T1000 (cell line): ENCODE data around the gene PARP6.
"Not testable (repeated sequence)": the region's sequence is repeated elsewhere in the genome, so short reads cannot be mapped to it uniquely, and the experiment has no call there.

Experiments used
- DNase-seq: peaks from one replicate; lab custom pipeline; 2025; ENCODE audit warnings: mixed read lengths; lab: John Stamatoyannopoulos, UW

Gene PARP6

DNA sequence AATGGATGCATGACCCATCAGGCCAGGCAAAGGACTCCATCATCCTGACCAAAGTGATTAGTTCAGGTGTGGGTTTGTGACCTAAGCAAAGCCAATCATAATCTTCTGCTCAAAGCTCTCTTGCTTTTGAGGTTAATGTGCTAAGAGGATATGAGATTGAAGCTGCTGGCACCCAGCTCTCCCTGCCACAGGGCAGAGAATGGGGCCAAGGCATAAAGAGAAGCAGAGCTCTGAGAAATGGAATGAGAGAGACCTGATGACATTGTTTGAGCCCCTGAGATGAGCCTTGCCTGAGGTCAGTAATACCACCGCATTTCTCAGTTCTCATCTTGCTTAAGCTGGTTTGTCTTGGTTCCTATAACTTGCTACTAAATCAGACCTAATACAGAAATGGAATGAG, 6.4 kb upstream of the PARP6 start:
- DNase-seq, result no peak

DNA sequence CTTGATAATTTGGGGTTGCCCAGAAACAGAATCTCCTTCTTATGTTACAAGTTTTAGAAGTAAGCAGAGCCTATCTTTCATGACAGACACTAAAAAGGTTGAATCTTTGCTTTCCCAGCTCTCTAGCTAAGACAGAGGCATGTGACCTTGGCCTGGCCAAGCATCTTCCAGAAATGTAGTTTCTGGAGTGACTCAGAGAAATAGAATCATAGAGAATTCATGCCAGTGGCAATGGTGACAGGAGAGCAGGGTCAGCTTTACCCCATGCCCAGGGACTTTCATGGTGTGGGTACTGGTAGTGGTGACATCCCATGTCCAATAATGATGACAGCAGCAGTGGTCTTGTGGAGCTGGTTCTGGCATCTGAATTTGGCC, 4.0 kb upstream of the PARP6 start:
- DNase-seq, result no peak

DNA sequence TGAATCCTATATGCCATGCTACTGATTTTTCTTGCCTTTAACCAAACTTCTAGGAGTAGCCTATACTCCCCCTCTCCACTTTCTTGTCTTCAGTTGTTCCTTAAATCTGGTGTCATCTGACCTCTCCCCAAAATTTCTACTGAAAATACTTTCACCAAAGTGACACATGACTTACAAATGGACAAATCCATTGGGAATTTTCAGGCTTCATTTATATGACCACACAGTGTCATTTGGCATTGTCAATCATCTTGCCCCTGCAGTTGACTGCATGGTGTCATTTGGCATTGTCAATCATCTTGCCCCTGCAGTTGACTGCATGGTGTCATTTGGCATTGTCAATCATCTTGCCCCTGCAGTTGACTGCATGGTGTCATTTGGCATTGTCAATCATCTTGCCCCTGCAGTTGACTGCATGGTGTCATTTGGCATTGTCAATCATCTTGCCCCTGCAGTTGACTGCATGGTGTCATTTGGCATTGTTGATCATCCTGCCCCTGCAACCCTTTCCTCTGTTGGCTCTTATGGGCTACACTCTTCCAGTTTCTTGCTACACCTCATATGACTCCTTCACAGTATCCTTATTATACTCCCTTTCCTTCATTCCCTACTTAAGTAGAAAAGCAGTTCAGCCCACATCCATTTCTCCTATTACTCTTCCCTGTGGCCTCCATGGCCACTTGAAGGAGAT, 3.4 kb upstream of the PARP6 start:
- DNase-seq, result not testable (repeated sequence)

DNA sequence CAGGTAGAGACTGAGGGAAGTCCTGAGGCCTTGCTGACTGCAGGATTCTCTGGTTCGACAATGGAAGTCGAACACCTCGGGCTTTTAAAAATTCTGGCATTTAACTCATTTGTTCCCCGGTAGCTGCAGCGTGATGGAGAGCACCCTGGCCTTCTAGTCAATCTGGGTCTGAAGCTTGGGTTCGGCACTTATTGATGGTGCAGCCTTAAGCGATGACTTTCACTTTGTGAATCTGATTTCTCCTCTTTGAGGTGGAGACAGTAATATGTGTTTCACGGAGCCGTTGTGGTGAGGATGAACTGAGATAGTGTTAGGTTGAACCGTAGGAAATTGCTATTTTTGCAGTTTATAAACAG, 621 bp upstream of the PARP6 start:
- DNase-seq, result no peak

DNA sequence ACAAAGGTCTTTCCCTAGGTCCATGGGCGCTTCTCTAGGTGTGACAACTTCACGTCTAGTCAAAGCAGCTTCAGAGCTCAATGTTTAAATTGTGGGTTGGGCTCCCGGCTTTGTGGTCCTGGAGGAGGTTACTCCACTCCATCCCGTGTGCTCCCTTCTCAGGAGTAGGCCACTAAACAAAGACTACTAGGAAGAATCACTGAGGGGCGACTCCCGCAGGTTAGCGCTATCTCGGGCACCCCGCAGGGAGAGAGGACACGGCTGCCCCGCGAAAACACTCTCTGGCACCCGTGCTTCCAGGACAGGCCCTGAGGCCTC, 500 bp downstream of the PARP6 start:
- DNase-seq, result no peak

DNA sequence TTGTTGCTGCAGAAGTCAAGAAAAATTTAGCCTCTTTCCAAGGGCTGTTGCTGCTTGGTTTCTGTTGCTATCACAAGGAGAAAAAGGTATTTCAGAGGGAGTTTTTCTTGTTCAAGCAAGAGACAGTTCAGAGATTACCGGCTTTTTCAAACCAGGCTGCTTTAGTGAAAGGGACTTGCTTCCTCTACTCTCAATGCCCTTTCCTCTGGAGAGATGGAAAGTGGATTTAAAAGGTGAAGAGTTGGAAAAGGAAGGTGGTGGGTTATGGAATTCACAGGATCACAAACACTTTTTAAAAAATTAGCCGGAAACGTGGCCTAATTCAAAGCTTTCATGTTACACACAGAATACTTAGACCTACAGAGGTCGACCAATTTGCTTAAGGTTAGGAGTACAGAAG, 1.1 kb downstream of the PARP6 start:
- DNase-seq, result no peak

DNA sequence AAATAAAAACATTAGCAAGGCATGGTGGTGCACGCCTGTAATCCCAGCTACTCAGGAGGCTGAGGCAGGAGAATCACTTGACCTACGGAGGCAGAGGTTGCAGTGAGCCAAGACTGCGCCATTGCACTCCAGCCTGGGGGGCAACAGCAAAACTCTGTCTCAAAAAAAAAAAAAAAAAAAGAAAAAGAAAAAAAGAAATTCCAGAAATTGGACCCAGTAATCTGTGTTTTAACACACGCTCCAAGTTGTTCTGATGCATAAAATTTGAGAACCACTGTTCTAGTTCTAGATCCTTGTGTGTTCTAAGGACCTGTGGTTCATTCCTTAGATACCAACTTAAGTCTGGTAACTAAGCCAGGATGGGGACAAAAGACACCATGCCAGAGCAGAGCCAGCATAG, 2.6 kb downstream of the PARP6 start:
- no peak for DNase-seq

DNA sequence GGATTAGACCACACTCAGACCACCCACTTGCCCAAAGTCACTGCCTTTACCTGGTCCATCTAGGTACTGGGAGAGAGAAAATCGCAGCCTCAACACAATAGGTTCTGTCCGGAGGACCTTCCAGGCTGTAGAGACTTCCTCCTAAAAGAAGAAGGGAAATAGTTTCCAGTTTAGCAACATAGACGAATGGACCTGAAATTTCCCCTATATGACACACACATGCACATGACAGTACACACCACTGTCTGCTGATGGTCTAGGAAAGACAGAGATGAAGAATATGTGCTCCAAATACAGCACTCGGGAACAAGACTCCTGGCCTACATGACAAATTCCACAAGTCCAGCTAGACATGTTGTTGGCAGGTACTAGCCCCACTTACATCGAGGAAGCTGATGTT, 7.3 kb downstream of the PARP6 start:
- DNase-seq, result no peak

DNA sequence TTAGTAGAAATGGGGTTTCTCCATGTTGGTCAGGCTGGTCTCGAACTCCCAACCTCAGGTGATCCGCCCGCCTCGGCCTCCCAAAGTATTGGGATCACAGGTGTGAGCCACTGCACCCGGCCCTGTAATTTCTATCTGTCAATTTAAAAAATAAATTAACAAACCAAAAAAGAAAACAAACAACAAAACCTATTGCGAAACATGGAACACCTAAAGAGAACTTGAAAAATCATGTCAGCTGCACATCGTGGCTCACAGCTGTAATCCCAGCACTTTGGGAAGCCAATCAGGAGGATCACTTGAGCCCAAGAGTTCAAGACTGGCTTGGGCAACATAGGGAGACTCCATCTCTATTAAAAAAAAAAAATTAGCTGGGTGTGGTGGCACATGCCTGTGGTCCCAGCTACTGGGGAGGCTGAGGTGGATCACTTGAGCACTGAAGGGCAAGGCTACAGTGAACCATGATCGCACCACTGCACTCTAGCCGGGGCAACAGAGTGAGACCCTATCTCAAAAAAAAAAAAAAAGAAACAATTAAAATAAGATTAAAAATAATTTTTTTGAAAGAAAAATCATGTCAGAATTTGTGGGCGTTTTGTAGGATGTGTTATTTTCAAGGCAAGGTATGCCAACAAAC, 19.6 kb downstream of the PARP6 start:
- no peak for DNase-seq

DNA sequence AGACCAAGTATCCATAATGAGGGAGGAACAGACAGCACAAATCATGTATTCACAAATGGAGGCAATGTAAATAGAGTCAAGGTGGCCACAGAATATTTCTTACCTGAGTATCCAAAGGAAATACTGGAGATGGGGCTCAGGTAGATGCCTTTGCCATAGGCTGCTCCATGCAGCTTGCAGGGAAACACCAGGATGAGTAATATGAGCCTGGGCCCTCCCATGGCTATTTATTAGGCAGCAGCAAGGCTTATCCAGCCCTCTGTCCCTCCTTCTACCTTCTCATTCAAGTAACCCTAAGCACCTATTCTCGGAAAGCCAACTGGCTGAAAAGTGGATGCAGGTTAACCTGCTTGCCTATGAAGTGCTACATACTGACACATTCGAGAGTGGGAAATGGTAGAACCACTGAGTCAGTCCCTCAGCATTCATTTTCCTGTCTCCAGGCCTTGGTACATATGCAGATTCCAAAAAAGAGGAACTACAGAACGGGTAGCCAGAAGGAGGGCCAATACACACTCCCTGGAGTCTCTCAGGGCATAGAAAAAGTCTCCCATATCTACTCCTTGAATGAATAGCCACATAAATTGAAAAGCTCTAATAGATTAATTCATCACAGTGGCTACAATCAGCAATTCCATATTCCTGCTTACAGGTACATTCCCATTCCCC, 23.1 kb downstream of the PARP6 start:
- DNase-seq, result no peak

DNA sequence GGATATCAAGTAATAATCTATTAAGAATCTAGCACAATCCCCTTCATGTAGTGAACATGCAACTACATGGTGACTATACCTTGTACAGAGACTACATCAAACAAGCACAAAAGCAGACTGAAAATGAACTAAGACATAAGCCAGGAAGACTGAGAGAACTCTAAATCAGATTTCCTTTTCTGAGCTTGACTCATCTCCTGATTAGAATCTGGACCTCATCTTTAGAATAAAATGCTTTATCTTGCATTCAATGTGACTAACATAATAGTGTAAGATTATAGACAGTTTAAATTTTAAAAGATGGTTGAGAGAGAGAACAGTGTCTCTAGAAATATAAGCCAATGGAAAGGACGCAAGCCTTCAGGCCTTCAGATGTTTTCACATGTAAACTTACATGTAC, 23.8 kb downstream of the PARP6 start:
- no peak for DNase-seq

DNA sequence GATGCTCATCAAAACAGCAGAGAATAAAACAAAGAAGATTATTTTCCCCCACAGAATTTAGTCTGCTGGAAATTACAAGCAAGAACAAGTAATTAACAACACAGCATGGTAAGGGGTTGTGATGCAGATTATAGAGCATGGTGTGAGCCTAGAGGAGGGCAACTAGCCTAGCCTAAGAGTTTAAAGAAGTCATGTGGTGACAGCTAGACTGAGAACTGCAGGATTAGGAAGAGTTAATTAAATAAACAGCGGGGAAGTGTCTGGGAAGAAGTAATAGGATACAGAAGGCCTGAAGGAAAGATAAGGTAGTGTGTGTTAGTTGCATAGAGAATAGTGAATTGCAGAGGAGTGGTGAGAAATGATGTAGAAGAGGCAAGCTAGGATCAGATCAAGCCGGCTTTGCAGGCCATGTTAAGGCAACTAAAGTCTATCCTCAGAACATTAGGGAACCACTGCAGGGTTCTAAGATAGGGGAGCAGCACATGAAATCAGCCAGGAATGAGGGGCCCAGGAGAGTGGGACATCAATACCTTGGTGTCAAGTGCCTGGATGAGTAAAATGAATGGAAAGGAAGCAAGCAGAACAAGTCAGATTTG, 29.5 kb downstream of the PARP6 start:
- DNase-seq, result no peak

DNA sequence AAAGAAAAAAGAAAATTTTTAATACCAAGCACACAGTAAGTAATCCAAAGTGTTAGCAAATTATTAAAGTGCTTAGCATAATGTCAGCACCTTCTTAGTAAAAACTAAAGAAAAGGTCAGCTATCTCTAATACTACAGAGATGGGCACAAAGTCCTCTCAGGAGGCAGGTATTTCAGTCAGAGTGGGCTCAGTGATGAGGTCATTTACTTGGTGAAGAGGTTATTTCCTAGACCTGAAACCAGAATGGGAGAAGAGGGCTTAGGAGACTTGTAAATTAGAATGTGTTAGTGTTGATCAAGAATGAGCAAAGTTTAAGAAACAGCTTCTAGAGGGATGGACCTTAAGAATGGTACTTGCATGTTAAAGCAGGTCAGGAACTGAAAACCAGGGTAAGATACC, 32.7 kb downstream of the PARP6 start:
- DNase-seq, result no peak

DNA sequence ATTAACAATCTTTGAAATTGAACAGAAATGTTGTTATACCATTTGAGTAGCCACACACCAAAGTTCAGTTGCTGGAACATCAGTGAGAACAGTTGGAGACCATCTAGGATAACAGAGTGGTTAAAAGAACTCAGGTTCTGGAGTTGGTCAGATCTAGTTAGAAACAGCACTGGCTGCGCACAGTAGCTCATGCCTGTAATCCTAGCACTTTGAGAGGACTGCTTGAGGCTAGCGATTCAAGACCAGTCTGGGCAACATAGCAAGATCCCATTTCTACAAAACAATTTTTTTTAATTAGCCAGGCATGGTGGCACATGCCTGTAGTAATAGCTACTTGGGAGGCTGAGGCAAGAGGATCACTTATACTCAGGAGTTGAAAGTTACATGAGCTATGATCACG, 33.8 kb downstream of the PARP6 start:
- no peak for DNase-seq

DNA sequence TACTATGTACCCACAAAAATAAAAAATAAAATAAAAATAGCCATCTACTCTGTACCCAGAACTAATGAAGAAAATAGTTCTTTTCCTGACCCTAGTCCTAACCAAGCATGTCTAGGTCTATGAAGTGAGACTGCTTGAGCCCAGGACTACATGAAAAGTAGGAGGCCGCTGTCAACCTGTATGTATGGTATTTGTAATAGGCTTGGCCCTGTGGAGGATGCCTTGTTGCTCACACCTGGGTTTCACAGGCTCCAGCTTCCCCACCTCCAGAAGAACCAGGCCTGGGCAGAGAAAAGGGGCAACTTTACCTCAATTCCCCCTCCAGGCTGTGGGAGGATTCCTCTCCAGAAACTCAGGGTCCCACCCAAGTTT, 34.5 kb downstream of the PARP6 start:
- DNase-seq, result no peak

DNA sequence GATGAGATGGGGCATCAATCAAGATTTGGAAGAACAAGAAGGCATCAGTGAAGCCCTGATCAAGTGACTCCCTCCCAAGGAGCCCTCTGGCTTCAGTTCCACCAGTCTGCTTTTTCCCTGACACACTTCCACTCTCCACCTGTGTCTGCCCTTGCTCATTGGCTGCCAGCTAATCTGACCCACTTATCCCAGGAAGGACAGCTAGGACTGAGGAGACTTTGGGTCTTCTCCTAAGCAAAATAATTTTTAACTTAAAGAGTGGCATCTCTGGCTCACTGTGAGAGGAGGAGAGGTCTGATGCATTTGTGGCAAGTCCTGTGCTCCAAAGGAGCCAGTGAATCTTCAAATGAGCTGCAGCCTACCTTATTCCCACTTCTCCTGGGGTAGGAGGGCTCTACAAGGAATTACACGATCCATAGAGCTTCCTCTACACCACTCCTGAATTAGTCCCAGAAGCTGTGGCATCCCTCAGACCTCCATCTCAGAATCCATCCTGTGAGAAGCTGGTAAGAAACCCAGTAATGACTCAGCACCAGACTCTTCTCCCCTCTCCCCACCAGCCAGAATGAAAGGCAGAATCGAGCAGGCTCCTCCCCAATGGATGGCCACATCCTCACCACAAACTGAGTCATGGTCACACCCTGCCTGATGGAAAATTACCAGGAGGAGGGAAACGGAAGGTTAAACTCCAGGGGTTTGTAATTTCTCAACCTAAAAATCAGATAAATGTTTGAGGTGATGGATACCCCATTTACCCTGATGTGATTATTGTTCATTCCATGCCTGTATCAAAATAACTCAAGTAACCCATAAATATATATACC, 35.1 kb downstream of the PARP6 start:
- peak; percentile 70 for DNase-seq

DNA sequence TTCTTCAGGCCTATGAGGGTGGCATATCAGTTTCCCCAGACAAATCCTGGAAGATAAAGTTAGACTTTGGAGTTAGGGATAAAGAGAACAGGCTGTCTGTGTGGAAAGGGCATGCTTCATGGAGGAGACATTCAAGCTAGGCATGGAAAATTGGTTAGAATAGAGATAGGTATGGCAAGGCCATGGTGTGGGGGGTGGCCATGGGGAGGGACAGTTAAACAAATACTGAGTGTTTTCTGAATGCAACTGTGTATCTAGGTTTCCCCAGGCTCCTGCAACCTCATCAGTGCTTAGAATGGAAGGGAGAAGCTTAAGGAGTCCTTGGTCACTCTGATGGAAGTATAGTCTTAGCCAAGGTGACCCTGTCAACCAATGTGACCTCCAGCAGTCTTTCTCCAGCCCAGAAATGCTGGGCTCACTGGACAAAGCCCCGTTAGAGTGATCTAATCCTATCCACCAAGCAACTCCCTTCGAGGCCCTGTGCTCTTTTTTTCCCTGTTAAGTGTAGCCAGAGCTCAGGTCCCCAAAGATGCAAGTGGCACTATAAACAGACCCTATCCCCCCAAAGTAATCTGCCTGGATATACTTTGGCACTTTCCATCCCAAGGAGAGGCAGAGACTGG, 35.9 kb downstream of the PARP6 start:
- no peak for DNase-seq

DNA sequence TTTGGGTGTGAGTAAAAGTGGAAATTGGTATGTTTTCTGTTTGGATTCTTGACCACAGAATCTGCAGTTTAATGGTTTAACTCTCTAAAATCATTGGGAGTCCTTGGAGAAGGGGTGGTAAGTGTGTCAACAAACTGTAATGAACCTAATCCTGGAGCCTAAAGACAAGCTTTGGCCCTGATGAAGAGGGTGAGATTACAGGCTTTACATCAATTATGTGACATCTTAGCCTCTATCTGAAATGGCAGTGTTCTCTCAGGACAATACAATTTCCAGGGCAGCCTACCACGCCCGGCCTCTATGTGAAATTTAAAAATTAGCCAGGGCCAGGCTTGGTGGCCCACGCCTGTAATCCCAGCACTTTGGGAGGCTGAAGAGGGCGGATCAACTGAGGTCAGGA, 37.1 kb downstream of the PARP6 start:
- no peak for DNase-seq

DNA sequence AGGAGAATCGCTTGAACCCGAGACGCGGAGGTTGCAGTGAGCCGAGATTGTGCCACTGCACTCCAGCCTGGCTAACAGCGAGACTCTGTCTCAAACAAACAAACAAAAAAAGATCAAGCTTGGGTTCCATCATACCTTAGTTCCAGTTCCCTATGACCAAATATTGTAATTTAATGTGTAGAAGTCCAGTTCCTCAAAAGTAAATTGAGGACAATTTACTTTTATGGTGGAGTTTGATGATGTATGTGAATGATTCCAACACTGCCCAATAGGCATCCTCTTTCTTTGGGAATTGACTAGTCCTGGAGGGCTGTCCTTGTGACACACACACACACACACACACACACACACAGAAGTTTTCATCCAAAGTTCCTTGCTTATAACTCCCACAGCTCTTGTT, 38.6 kb downstream of the PARP6 start:
- DNase-seq, result no peak

DNA sequence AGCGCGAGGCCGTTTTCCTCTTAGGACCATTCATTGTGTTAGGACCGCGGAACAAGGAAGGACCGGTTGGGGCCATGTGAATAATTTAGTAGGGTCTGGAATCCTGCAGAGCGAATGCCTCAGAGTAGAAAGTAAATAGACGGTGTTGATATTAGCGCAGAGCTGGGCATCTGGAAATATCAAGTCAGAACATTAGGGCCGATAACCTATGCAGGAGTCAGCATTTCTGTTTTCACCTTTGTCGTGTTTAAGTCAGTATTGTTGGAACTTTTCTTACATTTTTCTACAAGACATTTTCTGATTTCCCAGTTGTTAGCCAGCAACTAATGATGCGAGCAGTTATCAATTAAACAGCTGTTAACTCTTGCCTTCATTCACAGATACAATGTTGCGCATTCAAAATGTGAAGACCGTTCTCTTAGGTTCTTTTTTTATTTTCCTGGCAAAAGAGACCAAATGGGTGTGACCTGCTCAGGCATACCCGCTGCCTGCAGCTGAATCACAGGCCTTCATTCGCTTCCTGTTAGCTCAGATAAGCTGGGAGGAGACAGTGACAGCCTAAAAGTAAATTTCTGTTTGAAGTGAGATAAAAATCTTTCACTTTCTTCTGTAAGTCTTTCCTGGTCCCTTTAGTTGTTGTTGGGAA, 40.4 kb downstream of the PARP6 start:
- DNase-seq, result no peak

DNA sequence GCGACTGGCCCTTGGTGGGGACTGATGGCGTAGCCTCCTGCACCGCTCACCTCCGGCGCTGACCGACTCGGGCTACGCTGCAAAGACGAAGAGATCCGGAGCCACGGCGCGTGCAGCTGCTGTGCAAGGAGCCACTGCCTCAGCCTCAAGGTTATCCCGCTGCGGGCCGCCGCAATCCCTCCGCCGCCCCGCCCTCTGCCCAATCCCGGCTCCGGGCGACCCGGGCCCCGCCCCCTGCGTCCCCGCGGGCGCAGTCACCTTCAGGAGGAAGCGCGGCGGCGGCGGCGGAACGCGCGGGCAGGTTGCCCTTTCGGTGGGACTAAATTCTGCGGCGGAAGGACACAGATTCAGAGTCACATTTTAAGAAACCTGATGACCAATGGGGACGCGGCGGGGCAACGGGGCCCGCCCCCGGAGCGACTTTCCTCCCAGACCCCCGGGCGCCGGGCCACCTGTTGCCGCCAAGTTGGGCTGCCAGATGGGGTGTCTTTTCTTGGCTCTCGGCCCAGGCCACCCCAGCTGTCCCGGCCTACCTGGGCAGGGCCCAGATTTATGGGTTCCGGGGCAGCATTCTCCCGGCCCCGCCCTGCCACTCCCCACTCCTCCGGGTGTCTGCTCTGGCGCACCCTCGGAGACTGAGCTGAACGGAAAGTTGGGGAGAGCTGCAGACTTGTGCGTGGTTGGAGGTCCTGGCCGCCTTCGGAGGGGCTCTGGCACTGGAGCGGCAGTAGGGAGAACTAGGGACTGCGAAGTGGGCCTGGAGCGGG, 41.1 kb downstream of the PARP6 start, which contains the start of gene PKM:
Gene PKM, minus strand, starts transcription at position 125 of the 767 bp plus-strand sequence. CDS start 12,093 bp downstream, outside the sequence.
- DNase-seq, result peak; percentile 96
